SJSA1 (cell line): Measurements from ENCODE around the gene SLC18A3. TPM values are rescaled to one million over a fixed set of nuclear protein-coding genes. Genes with fewer than 3 reads are reported as not detected.

ENCODE experiments used
- DNase-seq, 2 experiments: peaks; one replicate each; pipeline ENCODE4 v3.0.0-alpha.2; 2015 to 2020; ENCODE audit warnings: low spot score in 2 of 2, low read depth in 1 of 2
- H3K27ac ChIP-seq: fragments of 250-450 bp; sonication (Bioruptor Pico); 2 replicates; pipeline ENCODE4 v1.5.1; 2020; ENCODE audit warnings: mild to moderate bottlenecking, moderate library complexity
- H3K27me3 ChIP-seq: fragments of 250-450 bp; sonication (Bioruptor Pico); replicated peaks from 2 replicates; pipeline ENCODE4 v1.5.1; 2020; ENCODE audit warnings: mild to moderate bottlenecking, moderate library complexity
- H3K36me3 ChIP-seq: fragments of 250-450 bp; sonication (Bioruptor Pico); 2 replicates; pipeline ENCODE4 v1.5.1; 2020; ENCODE audit warnings: mild to moderate bottlenecking
- H3K4me1 ChIP-seq: fragments of 250-450 bp; sonication (Bioruptor Pico); replicated peaks from 2 replicates; pipeline ENCODE4 v1.6.1; 2021; ENCODE audit warnings: mild to moderate bottlenecking
- H3K4me3 ChIP-seq: fragments of 250-450 bp; sonication (Bioruptor Pico); 2 replicates; pipeline ENCODE4 v1.5.1; 2020; ENCODE audit warnings: mild to moderate bottlenecking
- H3K9me3 ChIP-seq: fragments of 250-450 bp; sonication (Bioruptor Pico); replicated peaks from 2 replicates; pipeline ENCODE4 v1.5.1; 2020; ENCODE audit warnings: mild to moderate bottlenecking
- total RNA-seq: library from RNA; depleted of rRNA; stranded (reverse); fragments of >200 nt; shearing (Covaris generic); gene quantifications from 2 replicates; pipeline ENCODE4 v1.2.3, GENCODE V29; 2014; rRNA removed

Gene SLC18A3
- not detected in 2 replicates for total RNA-seq

DNA sequence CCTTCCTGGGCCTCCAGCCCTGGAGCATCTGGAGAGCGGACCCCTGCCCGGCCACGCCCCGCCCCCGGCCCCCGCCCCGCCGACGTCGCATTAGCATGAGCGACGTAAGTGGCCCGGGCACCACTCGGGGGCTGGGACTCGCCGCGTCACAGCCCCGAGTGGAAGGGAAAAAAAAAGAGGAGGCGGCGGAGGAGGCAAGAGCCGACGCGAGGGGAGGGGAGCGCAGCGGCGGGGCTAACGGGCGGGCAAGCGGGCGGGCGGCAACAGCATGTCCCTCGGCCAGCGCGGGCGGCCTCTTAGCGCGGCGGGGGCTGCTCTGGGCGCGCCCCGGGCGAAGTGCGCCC, at the start of gene SLC18A3:
Gene SLC18A3 (plus strand): TSS at position 197 of the 344 bp plus-strand sequence. CDS start 431 bp downstream, outside the sequence.
- Histone ChIP-seq H3K4me1 (0 out of 2 replicates have a peak, but pooled peaks cover 3% of the 10 kb centered on the region), H3K27ac (no peak within 1 kb of the TSS), H3K27me3 (peaks cover 64% of the 10 kb centered on the region), H3K9me3 (peaks cover 11% of the 10 kb centered on the region), H3K4me3 (no peak within 1 kb of the TSS), H3K36me3 (no peaks in the 10 kb centered on the region)
- DNase-seq = no peak

- H3K27ac ChIP-seq = no peak overlapping the region
- H3K9me3 ChIP-seq = no peaks in the 10 kb centered on the region
- H3K4me1 ChIP-seq = no peaks in the 10 kb centered on the region
- H3K4me3 ChIP-seq = no peak overlapping the region
- 0 out of 2 replicates have a peak, but pooled peaks cover 4% of the 10 kb centered on the region for H3K27me3 ChIP-seq
- DNase-seq = no peak
- H3K36me3 ChIP-seq = no peaks in the 10 kb centered on the region
These were observed 49.6 kb upstream of the SLC18A3 start for GRCh38 chr10:49560526-49560925.

GRCh38 chr10:49562893-49563292, 47.2 kb upstream of the SLC18A3 start:
- Histone ChIP-seq H3K4me1 (no peaks in the 10 kb centered on the region), H3K36me3 (no peaks in the 10 kb centered on the region), H3K27ac (no peak overlapping the region), H3K4me3 (no peak overlapping the region), H3K27me3 (peaks cover 4% of the 10 kb centered on the region), H3K9me3 (no peaks in the 10 kb centered on the region)
- no peak for DNase-seq

GRCh38 chr10:49564461-49565009, 45.6 kb upstream of the SLC18A3 start:
- H3K9me3 ChIP-seq = 0 out of 2 replicates have a peak, but pooled peaks cover 6% of the 10 kb centered on the region
- H3K4me1 ChIP-seq = no peaks in the 10 kb centered on the region
- DNase-seq = no peak
- no peak overlapping the region for H3K4me3 ChIP-seq
- H3K27me3 ChIP-seq = peaks cover 4% of the 10 kb centered on the region
- H3K36me3 ChIP-seq = no peaks in the 10 kb centered on the region
- H3K27ac ChIP-seq = no peak overlapping the region

DNA sequence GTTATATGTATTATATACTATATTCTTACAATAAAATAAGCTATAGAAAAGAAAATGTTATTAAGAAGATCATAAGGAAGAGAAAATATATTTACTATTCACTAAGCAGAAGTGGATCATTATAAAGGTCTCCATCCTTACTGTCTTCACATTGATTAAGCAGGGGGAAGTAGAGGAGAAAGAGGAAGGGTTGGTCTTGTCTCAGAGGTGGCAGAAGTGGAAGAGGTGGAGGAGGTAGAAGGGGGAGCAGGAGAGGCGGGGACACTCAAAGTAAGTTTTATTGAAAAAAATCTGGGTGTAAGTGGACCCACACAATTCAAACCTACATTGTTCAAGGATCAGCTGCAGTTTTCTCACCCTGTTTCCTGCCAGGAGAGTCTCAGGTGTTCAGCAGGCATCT, 42.3 kb upstream of the SLC18A3 start:
- DNase-seq = no peak
- Histone ChIP-seq H3K4me3 (no peak overlapping the region), H3K36me3 (no peaks in the 10 kb centered on the region), H3K27me3 (no peaks in the 10 kb centered on the region; the same call in none of the 2 replicates), H3K9me3 (0 out of 2 replicates have a peak, but pooled peaks cover 6% of the 10 kb centered on the region), H3K4me1 (no peaks in the 10 kb centered on the region), H3K27ac (no peak overlapping the region)

GRCh38 chr10:49568235-49568634, 41.9 kb upstream of the SLC18A3 start:
- Histone ChIP-seq H3K4me1 (no peaks in the 10 kb centered on the region), H3K9me3 (0 out of 2 replicates have a peak, but pooled peaks cover 6% of the 10 kb centered on the region), H3K27me3 (no peaks in the 10 kb centered on the region; the same call in none of the 2 replicates), H3K4me3 (no peak overlapping the region), H3K36me3 (no peaks in the 10 kb centered on the region), H3K27ac (no peak overlapping the region)
- DNase-seq = no peak

GRCh38 chr10:49569031-49569631, 41.0 kb upstream of the SLC18A3 start:
- DNase-seq = no peak
- Histone ChIP-seq H3K4me1 (no peaks in the 10 kb centered on the region), H3K4me3 (no peak overlapping the region), H3K27ac (no peak overlapping the region), H3K9me3 (0 out of 2 replicates have a peak, but pooled peaks cover 6% of the 10 kb centered on the region), H3K27me3 (no peaks in the 10 kb centered on the region; the same call in none of the 2 replicates), H3K36me3 (no peaks in the 10 kb centered on the region)

DNA sequence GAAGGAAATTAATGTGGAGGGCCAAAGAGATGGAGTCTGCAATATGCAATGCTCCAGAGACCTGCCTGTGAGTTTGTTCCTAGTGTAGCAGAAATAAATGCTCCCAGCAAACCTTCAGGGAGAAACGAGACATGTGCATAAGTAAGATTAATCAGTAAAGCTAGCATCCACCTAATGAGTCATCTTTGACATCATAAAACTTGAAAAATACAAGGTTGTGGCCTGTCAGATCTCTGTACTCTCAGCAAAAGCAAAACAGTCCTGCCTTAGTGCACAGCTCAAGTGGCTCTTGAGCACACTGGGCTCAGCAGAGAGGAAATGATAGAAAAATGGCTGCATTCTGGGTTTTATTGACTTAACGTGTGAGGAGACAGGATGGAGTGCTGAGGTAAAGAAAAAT, 38.7 kb upstream of the SLC18A3 start:
- Histone ChIP-seq H3K36me3 (no peaks in the 10 kb centered on the region), H3K27ac (no peak overlapping the region), H3K4me3 (no peak overlapping the region), H3K27me3 (no peaks in the 10 kb centered on the region; the same call in 1 of the 2 replicates), H3K9me3 (0 out of 2 replicates have a peak, but pooled peaks cover 6% of the 10 kb centered on the region), H3K4me1 (no peaks in the 10 kb centered on the region)
- no peak for DNase-seq

GRCh38 chr10:49572594-49573114, 37.5 kb upstream of the SLC18A3 start:
- no peaks in the 10 kb centered on the region for H3K36me3 ChIP-seq
- H3K27ac ChIP-seq = no peak overlapping the region
- no peaks in the 10 kb centered on the region; the same call in 1 of the 2 replicates for H3K27me3 ChIP-seq
- no peak overlapping the region for H3K4me3 ChIP-seq
- no peaks in the 10 kb centered on the region for H3K4me1 ChIP-seq
- H3K9me3 ChIP-seq = 0 out of 2 replicates have a peak, but pooled peaks cover 6% of the 10 kb centered on the region
- no peak for DNase-seq

GRCh38 chr10:49575489-49576072, 34.5 kb upstream of the SLC18A3 start:
- Histone ChIP-seq H3K9me3 (no peaks in the 10 kb centered on the region), H3K27ac (no peak overlapping the region), H3K4me3 (no peak overlapping the region)

DNA sequence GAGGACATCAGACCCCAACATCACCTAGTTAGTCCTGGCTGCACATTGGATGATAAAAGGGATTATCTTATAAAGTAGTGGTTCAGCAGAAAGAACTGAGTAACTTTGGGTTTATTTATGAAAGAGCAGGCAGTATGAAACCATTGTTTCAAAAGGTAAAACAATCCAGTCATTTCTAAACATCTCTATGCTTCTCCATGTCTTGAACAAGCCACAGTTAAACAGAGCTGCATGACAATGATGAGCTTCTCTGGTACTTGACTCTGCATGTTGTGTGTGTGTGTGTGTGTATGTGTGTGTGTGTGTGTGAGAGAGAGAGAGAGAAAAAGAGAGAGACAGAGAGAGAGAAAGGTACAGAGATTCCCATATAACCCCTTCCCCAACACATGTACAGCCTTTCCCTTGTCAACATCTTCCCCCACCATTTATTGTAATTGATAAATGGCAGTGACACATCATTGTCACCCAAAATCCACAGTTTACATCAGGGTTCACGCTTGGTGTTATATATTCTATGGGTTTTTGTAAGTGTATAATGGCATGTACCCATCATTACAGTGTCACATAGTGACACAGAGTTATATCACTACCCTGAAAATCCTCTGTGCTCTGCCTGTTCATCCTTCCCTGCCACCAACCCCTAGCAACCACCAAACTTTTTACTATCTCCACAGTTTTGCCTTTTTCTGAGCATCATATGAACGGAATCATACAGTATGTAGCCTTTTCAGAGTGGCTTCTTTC, 32.8 kb upstream of the SLC18A3 start:
- Histone ChIP-seq H3K4me3 (no peak overlapping the region), H3K4me1 (no peaks in the 10 kb centered on the region), H3K36me3 (no peaks in the 10 kb centered on the region), H3K27me3 (no peaks in the 10 kb centered on the region; the same call in 1 of the 2 replicates), H3K9me3 (no peaks in the 10 kb centered on the region), H3K27ac (no peak overlapping the region)
- no peak for DNase-seq

More at GRCh38 chr10:49575489-49576072, 34.5 kb upstream of the SLC18A3 start:
- DNase-seq = no peak
- no peaks in the 10 kb centered on the region for H3K4me1 ChIP-seq
- no peaks in the 10 kb centered on the region for H3K27me3 ChIP-seq
- no peaks in the 10 kb centered on the region for H3K36me3 ChIP-seq

DNA sequence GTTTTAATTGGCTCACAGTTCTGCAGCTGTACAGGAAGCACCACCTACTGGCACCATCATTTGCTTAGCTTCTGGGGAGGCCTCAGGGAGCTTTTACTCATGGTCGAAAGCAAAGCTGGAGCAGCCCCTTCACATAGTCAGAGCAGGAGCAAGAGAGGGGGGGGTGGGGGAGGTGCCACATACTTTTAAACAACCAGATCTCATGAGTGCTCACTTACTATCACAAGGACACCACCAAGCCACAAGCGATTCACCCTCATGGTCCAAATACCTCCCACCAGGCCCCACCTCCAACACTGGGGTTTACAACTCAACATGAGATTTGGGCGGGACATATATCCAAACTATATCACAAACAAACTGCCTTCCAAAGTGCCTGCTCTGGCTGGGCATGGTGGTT, 31.7 kb upstream of the SLC18A3 start:
- DNase-seq = no peak
- Histone ChIP-seq H3K4me1 (no peaks in the 10 kb centered on the region), H3K4me3 (no peak overlapping the region), H3K9me3 (no peaks in the 10 kb centered on the region), H3K27ac (no peak overlapping the region), H3K27me3 (no peaks in the 10 kb centered on the region; the same call in 1 of the 2 replicates), H3K36me3 (no peaks in the 10 kb centered on the region)

DNA sequence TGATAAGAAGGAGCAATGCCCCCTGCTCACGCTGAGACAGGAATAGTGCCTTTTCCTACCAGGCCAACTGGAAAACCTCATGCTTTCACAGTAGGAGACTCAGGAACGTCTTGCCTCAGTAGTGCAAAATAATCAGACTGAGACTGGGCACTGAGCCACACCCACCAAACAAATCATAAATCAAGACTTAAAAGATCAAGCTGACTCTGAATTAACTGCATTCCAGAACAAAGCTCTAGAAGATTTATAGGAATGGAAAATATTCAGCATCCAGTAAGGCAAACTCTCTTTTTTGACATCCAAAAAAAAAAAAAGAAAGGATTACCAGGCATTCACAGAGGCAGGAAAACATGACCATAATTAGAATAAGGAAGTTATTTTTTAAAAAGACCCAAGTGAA, 30.5 kb upstream of the SLC18A3 start:
- no peaks in the 10 kb centered on the region for H3K36me3 ChIP-seq
- H3K27ac ChIP-seq = no peak overlapping the region
- no peaks in the 10 kb centered on the region for H3K9me3 ChIP-seq
- no peaks in the 10 kb centered on the region for H3K4me1 ChIP-seq
- H3K4me3 ChIP-seq = no peak overlapping the region
- no peak for DNase-seq
- no peaks in the 10 kb centered on the region; the same call in 1 of the 2 replicates for H3K27me3 ChIP-seq
